IMR-90 (cell line): ENCODE measurements around the gene KRT6C.

ENCODE experiments used
- CEBPB ChIP-seq: IDR thresholded peaks from 2 replicates; pipeline ENCODE4 v1.6.1; 2012; ENCODE audit warnings: low read depth, low read length, improper control_type of control experiment
- MAZ ChIP-seq: IDR thresholded peaks from 2 replicates; pipeline ENCODE4 v1.6.1; 2012; ENCODE audit warnings: low read depth, mild to moderate bottlenecking, low read length, improper control_type of control experiment, moderate library complexity, borderline replicate concordance
- POLR2A ChIP-seq: IDR thresholded peaks from 2 replicates; pipeline ENCODE4 v1.6.1; 2012; ENCODE audit warnings: mild to moderate bottlenecking, low read depth, low read length
- RAD21 ChIP-seq: IDR thresholded peaks from 2 replicates; pipeline ENCODE4 v1.6.1; 2012; ENCODE audit warnings: low read length, improper control_type of control experiment
- TF ChIP-seq, protein P1 (sequence below): conservative IDR thresholded peaks from 2 replicates; pipeline ENCODE4 v1.5.1; 2012; ENCODE audit warnings: mild to moderate bottlenecking, low read depth, low read length, improper control_type of control experiment
- TF ChIP-seq, protein P2 (sequence below): fragments of 150-350 bp; IDR thresholded peaks from 2 replicates; pipeline ENCODE4 v1.6.1; 2016; ENCODE audit warnings: low read depth, mild to moderate bottlenecking, low read length, moderate library complexity, borderline replicate concordance

DNA sequence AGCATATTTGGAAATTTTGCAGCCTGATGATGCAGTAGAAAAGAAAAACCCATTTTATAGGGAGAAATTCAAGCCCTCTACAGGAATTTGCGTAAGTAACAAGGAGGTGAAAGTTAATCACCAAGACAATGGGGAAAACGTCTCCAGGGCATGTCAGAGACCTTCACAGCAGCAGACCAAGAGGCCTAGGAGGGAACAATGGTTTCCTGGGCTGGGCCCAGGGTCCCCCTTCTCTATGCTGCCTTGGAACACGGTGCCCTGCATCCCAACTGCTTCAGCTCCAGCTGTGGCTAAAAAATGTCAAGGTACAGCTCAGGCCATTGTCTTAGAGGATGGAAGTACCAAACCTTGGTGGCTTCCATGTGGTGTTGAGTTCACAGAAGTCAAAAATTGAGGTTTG lies 6.5 kb upstream of the KRT6C start:
- TF ChIP-seq, protein P1, sequence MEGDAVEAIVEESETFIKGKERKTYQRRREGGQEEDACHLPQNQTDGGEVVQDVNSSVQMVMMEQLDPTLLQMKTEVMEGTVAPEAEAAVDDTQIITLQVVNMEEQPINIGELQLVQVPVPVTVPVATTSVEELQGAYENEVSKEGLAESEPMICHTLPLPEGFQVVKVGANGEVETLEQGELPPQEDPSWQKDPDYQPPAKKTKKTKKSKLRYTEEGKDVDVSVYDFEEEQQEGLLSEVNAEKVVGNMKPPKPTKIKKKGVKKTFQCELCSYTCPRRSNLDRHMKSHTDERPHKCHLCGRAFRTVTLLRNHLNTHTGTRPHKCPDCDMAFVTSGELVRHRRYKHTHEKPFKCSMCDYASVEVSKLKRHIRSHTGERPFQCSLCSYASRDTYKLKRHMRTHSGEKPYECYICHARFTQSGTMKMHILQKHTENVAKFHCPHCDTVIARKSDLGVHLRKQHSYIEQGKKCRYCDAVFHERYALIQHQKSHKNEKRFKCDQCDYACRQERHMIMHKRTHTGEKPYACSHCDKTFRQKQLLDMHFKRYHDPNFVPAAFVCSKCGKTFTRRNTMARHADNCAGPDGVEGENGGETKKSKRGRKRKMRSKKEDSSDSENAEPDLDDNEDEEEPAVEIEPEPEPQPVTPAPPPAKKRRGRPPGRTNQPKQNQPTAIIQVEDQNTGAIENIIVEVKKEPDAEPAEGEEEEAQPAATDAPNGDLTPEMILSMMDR = no peak
- TF ChIP-seq POLR2A (no peak), CEBPB (no peak), MAZ (no peak), RAD21 (no peak)
- TF ChIP-seq, protein P2, sequence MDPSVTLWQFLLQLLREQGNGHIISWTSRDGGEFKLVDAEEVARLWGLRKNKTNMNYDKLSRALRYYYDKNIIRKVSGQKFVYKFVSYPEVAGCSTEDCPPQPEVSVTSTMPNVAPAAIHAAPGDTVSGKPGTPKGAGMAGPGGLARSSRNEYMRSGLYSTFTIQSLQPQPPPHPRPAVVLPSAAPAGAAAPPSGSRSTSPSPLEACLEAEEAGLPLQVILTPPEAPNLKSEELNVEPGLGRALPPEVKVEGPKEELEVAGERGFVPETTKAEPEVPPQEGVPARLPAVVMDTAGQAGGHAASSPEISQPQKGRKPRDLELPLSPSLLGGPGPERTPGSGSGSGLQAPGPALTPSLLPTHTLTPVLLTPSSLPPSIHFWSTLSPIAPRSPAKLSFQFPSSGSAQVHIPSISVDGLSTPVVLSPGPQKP = no peak
